ENCODE results near the gene HS6ST3. TPM values are rescaled to one million over a fixed set of nuclear protein-coding genes. Genes with fewer than 3 reads are reported as not detected.

HS6ST3 gene
- total RNA-seq, 1 donor from 2014 or later, result 3.9 TPM

DNA sequence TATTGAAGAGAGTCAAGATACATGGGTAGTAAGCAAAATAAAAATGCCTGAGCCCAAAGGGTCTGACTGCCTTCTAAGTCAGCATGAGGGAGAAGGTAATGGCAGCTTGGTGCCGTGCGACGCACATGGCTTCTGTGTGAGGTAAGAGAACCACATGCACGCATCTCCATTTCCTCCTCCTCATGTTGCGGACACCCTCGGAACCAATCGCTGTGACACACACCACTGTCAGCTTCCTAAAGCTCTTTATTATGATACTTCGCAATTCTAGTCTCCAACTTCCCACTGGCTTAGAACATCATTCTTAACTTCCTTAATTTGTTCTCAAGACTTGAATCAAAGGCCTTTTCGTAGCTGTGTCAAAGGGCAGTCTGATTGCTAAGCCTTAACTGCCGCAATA lies 734.2 kb downstream of the HS6ST3 start:
- DNase-seq (ENCODE audit: low spot score), result no peak

DNA sequence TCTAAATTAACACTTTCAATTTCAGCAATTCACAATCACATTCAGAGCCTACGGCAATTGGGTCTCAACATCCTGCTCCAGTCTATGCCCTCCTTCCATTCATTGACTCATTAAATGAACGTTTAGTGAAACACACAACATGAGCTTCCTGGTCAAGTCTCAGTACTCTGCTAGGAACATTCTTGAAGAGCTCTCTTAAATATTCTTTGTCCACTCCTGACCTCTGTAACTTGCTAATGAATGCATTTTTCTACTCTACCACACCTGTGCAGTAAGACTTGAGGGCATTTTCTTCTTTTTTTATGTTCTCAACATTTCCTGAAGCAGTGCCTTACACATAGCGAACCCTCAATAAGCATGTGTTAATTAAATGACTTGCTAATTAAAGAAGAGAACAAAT lies 735.7 kb downstream of the HS6ST3 start:
- DNase-seq (ENCODE audit: low spot score), result no peak

DNA sequence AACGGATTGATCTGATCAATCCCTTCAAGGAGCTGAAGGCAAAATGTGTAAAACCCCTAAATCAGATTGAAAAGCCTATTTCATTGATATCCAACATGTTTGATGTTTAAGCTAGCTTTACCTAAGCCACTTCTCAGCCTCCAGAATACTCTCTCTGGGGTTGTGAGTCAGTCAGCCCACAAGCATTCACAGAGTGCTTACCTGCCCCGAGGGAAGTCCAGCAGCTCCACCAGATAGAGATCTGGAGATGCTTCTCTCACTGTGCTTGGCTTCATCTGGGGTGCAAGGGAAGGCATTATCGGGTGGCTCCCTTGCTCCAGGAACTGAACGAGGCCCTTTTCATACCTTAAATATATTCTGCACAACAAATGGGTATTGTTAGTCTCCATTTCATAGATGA lies 744.7 kb downstream of the HS6ST3 start:
- no peak for DNase-seq (ENCODE audit: low spot score)

DNA sequence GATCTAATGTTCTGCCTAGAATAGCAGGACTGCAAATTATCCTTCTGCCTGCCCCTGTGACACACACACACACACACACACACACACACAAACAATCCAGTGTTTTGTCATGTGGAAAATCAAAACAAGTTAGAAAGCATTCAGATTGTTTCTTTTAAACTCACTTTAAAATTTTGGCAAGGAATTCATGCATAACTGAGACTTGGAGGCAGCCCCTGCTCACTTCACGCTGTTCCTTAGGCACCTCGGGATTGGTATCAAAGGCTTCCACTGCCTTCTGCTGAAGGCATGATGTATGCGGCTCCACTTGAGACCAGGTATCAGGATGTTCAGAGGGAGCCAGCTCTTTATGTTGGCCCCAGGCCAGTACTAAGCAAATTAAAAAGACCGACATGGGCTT lies 745.6 kb downstream of the HS6ST3 start:
- DNase-seq (ENCODE audit: low spot score), result no peak

DNA sequence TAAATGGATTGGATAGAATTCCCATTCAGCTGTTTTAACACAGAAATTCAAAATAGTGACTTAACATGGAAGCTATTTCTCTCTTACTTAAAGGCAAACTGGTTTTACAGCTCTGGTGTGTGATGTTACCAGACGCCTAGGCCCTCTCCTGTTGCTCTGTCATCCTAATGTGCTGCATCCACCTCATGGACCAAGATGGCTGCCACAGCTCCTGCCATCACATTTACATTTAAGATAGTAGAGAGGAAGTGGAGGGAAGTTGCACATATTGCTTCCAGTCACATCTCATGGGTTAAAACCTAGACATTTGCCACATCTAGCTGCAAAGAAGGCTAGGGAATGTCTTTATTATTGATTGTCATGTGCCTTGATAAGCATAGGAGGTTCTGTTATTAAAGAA lies 746.8 kb downstream of the HS6ST3 start:
- DNase-seq (ENCODE audit: low spot score), result no peak

DNA sequence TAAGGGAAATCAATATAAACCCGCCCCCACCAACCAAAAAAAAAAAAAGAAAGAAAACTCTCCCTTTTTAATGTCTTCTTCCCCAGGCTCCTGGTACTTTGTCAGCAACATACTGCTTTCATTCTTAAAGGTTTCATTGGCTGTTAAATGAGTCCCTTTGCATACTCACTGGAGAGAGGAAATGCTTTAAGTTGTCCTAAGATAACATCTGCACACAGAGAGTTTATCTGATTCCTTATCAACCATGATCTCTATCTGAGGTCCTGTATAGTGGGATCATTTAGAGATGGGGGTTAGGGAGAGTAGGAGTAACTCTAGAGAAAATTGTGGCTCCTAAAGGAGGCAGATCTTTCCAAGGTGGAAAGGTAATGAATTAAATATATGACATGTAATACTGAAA lies 747.9 kb downstream of the HS6ST3 start:
- no peak for DNase-seq (ENCODE audit: low spot score)

DNA sequence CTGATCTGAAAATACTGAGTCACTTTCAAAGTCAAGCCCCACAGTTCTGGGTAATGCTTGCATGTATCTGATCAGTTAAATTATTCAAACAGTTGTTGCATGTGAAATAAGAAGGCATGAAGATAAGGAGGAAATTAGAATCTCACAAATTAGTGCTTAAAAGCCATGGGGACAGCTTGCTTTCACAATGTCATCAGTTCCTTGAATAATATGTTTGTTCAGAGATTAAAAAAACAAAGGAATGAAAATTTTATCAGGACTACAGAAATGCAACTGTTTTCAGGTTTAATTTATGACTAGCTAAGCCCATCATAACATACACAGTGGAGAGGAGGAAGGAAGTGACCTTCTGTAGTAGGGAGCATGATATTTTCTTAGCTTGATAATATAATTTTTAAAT lies 754.3 kb downstream of the HS6ST3 start:
- DNase-seq (ENCODE audit: low spot score), result no peak

DNA sequence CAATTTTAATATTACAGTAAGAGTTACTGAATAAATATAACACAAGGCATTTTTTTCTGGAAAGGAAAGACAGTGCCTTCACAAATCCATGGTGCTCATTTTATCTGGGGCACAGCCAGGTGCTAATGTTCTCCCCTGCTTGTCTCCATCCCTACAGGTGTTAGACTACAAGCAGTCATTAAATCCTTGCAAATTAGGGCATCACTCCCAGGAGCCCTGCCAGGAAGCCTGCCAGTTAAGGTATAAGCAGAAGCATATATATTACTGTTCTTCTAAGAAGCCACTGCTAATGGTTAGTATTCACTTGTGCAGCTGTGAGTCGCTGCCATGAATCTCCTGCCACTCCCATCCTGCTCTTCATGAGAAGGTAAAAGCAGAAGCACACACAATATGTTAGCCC lies 754.7 kb downstream of the HS6ST3 start:
- no peak for DNase-seq (ENCODE audit: low spot score)

DNA sequence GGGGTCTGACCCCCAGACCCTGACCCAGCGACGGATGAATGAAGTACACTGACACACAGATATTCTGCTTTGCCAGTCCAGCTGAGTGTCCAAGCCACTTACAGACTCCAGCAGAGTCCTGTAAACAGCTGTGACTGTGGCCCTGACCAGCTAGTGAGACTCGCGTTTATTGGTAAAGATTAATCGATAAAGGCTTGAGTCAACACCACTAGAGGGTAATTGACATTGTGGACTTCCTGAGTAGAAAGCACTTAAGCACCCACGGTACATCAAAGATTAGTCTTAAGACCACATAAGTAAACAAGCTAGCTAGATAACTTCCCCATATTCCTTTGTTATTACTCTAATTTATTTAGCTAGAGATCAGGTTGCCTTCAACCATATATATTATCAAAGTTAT lies 758.4 kb downstream of the HS6ST3 start:
- DNase-seq (ENCODE audit: low spot score), result no peak

DNA sequence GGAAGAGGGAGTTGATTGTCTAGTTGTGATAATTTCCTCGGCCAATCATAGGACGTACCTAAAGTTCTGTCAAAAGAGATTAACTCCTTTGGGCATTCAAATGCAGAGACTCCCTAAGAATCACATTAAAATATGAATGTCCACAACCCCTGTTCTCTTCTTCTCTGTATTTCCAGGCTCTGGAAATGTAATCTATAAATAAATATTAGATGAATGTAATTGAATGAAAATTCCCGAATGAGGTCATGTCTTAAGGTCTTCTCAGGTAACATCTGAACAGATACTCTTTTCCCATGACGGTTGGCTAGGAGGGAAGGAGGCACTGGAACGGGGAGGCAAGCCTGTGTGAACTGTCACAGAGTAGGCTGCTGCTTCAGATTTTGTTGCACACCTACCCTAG lies 759.2 kb downstream of the HS6ST3 start:
- DNase-seq (ENCODE audit: low spot score), result no peak

DNA sequence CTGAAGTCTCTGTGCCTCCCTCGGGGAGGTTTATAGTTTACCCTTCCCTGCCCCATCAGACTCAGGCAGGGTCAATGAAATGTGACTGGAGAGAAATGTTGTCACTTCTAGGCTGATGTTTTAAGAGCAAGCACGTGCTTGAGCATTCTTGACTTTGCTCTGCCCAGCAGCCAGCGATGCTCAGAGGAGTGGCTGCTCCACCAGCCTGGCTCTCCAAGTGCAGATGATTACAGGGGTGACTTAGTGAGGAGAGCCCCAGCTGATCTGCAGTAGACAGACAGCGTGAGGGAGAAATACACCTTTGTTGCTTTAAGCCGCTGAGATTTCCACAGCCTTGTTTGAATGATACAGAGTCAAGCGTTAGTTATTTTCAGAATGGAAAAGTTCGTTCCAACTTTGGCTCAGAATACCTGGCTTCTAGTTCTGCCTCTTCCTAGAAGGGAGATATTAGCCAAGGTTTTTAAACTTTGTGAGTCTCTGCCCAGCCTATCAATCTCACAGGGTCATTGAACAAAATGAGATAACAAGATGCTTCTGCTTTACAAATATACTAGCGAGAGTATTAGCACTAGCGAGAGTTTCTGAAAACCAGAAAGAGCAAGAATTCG lies 760.7 kb downstream of the HS6ST3 start:
- DNase-seq (ENCODE audit: low spot score), result no peak

DNA sequence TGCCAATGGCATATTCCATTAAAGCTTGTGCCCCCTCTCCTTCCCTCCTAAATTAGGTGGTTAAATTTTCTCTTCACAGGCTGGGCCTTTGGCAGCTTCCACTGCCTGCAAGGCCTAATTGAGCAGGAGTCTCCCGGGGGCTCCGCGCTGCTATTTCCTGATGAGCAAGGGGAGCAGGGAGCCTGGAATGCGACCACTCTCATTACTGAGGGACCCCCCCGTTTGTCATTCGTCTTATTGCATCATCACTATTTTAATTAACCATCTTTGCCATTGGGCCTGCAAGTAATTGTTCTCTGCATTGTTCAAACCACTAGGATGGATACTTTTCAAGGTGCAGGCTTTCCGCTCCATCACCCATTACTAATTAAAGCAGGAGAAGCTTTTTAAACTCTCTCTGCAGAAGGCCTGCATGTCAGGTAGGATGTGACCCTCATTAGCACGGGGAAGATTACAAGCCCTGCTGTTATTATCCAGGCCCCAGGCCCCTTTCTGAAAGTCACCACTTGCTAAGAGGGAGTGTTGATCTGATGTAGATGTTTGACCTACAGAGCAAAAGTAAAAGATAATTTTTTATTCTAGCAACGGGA lies 762.0 kb downstream of the HS6ST3 start:
- no peak for DNase-seq (ENCODE audit: low spot score)

DNA sequence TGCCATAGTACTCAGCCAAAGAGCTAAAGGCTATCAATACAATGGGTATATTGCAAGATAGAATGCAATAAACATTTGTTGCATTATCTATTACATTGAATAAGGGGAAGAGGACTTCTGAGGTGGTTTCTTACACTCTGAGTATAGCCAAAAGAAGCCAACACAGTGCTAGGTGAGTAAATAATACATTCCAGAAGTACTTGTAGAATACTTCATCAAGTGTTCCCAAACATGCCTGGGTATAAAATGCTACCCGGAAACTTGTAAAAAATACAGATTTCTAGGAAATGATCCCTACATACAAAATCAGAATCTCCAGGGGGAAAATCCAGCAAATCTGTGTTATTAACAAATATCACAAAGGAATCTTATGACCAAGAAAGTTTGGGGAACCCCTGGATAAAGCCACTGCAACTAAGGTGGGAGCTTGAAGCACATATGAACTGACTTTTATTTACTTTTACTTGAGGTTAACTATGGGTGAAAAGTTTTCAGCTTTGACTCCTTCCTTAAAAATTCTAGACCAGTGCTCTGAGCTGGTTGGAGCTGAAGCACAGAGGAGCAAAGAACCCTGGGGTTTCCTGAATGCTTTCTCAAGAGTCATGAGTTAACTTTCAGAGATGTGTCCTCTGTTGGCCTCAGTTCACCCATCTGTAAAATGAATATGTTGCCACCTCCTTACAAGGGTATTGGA lies 768.4 kb downstream of the HS6ST3 start:
- no peak for DNase-seq (ENCODE audit: low spot score)

DNA sequence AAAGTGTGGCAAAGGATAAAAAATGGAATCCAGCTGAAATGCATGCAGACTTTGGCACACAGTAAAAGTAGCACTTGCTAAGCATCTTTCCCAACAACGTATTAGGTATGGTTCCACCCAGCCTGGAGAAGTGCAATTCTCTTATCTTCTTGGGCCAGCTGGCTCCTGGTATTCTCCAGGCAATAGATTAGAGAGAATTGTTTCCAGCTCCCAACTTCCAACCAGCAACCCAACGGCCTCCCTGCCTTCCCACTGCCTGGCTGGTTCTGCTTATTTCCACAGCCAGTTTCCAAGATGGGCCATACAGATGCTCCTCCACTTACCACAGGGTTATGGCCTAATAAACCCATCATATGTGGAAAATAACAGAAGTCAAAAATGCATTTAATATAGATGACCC lies 771.0 kb downstream of the HS6ST3 start:
- no peak for DNase-seq (ENCODE audit: low spot score)

DNA sequence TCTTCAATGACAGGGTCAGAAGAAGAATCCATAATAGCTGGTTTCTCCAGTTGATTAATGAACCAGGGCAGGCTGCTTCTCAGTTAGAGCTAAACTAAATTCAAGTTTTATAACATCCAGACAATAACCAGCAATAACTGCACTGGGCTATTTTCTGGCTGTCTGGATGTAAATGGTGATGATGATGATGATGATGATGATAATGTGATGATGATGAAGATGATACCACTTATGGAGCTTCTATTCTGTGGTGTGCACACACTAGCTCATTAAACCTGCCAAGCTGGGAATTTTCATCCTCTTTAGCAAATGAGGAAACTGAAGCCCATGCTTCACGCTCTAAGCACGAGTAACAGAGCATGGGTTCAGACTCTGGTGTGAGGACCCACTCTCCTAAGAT lies 772.2 kb downstream of the HS6ST3 start:
- no peak for DNase-seq (ENCODE audit: low spot score)

DNA sequence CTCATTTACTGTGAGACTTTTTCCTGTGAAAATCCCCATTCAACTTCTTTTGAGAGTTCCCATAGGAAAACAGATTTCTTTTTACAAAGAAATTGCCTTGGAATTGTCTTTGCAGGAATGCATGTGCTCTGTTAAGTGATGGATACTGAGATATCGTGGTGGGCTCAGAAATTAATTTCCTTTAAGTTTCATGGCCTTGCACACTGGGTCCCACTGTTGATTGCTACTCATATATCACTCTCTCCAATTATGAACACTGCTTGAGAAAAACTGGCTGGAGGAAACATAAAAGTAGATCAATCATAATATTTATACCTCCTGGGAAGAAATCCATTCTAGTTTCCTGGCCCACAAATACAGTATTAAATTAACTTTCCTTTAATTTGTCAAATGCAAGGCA lies 773.1 kb downstream of the HS6ST3 start:
- DNase-seq (ENCODE audit: low spot score), result no peak

DNA sequence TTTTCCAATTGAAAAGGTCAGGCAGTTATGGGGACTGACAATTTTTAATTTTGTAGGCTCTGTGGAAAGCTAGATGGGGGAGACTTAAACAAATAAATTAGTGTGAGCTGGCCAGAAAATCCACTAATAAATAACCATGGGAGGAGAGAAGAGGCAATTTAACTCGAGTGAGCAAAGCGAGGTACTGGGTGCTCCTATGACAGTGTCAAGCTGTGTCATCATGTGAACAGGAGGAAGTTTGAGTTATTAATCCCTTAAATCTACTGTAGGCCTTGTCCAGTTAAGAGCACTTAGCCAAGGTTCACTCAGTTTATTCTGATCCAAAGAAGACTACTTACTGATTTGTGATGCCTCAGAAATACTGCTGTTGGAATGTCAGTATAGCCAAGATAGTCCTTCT lies 781.6 kb downstream of the HS6ST3 start:
- no peak for DNase-seq (ENCODE audit: low spot score)

DNA sequence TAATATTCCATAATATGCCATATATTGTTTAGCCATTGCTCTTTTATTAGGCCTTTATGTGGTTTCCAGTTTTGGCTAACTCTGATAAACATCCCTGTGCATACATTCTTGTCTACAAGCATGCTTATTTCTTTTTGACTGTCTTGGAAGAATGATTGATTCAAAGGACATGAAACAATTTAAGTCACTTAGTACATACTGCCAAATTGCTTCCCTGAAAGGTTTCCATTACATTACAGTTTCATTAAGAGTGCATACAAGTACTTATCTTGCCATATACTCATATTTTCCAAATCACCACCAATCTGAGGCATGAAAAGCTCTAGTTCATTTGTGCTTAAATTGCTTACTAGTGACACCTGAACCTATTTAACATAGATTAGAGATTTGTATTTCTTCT lies 790.5 kb downstream of the HS6ST3 start:
- no peak for DNase-seq (ENCODE audit: low spot score)

Other genes with a start within 250 kb of the HS6ST3 start
- 107 TPM for gene UGGT2, start 36.7 kb upstream of the HS6ST3 start, total RNA-seq (ENCODE audit: insufficient read depth, low replicate concordance)

All from umbilical cord (tissue), 2 donors.